Esophagus squamous epithelium (tissue), 5 donors: ENCODE data around the gene METTL14. TPM values are rescaled to one million over a fixed set of nuclear protein-coding genes. Genes with fewer than 3 reads are reported as not detected.

ENCODE experiments used
- DNase-seq: peaks from one replicate; lab custom pipeline; 2025; lab: John Stamatoyannopoulos, UW
- H3K27ac ChIP-seq, 4 donors: fragments of 200-600 bp; sonication (generic); one replicate each; pipeline ENCODE4 v1.5.1; 2016 to 2019; ENCODE audit warnings: mild to moderate bottlenecking in 1 of 4
- H3K27me3 ChIP-seq, 4 donors: fragments of 200-600 bp; sonication (generic); 1 replicate in 3 of 4; 2 replicates in 1 of 4; pipeline versions ENCODE4 v1.5.1 to v1.6.0; 2017 to 2021; ENCODE audit warnings: antibody characterized with exemption in 1 of 4
- H3K36me3 ChIP-seq, 3 donors: fragments of 200-600 bp; sonication (generic); one replicate each; pipeline ENCODE4 v1.5.1; 2016 to 2019
- H3K4me1 ChIP-seq, 3 donors: fragments of 200-600 bp; sonication (generic); one replicate each; pipeline ENCODE4 v1.5.1; 2017 to 2019
- H3K4me3 ChIP-seq, 4 donors: fragments of 200-600 bp; sonication (generic); 1 replicate in 3 of 4; 2 replicates in 1 of 4; pipeline ENCODE4 v1.5.1; 2016 to 2019; ENCODE audit warnings: mild to moderate bottlenecking in 2 of 4, moderate library complexity in 1 of 4
- H3K9me3 ChIP-seq, 3 donors: fragments of 200-600 bp; sonication (generic); one replicate each; pipeline ENCODE4 v1.5.1; 2016 to 2019
- CTCF ChIP-seq, 6 experiments: fragments of 450-650 bp in 4 of 6; fragments of 200-600 bp in 2 of 6; sonication (generic) in 2 of 6; IDR thresholded peaks; one replicate each; pipeline ENCODE4 v1.5.1; 2016 to 2019; ENCODE audit warnings: antibody characterized with exemption in 6 of 6, mild to moderate bottlenecking in 4 of 6, moderate library complexity in 4 of 6
- POLR2A ChIP-seq, 4 donors: fragments of 450-650 bp; IDR thresholded peaks; one replicate each; pipeline ENCODE4 v1.6.1; 2017; ENCODE audit warnings: antibody characterized with exemption in 4 of 4, mild to moderate bottlenecking in 4 of 4, moderate library complexity in 3 of 4
- WGBS, 2 donors: methylation state at CpG; one replicate each; pipeline ENCODE4 v1.1.5; 2018; 5-methylcytosine and 5-hydroxymethylcytosine counted together
- intact Hi-C: fragments of 100-400 bp; cut with DNase I; formaldehyde crosslinking; loops from one replicate; pipeline ENCODE4 v1.15.0; 2022
- total RNA-seq, 4 donors: library from RNA; depleted of rRNA; stranded (reverse); fragments of >200 nt; gene quantifications; one replicate each; pipeline ENCODE4 v1.1.0, GENCODE V29; 2016
- donor health status: DM: yes; HTN: yes; CAD: no.

Gene METTL14
- total RNA-seq, 4 donors from 2014 or later = 30.9 to 42.0 (median 32.0) TPM

GRCh38 chr4:118723369-118723768 lies 38.2 kb downstream of the METTL14 start:
- no peak for DNase-seq
- H3K9me3 ChIP-seq = no peaks in the 10 kb centered on the region
- TF ChIP-seq CTCF (IDR thresholded peaks at IDR 0.05) (no peak), POLR2A (IDR thresholded peaks at IDR 0.05) (no peak)
- no peaks in the 10 kb centered on the region for H3K27me3 ChIP-seq
- H3K27ac ChIP-seq = no peak overlapping the region
- no peak overlapping the region for H3K4me3 ChIP-seq
- 88 to 95% methylated on average over 3 of the region's 3 CpGs for WGBS, 2 donors
- intact Hi-C loops = no loop called here
- H3K4me1 ChIP-seq = no peaks in the 10 kb centered on the region
- H3K36me3 ChIP-seq = peaks cover 0 to 67% (median 3%) of the 10 kb centered on the region in 3 donors

- WGBS, 2 donors = 25 to 56% methylated on average over 1 of the region's 1 CpG
- intact Hi-C loops = no loop called here
- H3K4me1 ChIP-seq = no peaks in the 10 kb centered on the region
- no peak for TF ChIP-seq CTCF (IDR thresholded peaks at IDR 0.05)
- H3K27me3 ChIP-seq = no peaks in the 10 kb centered on the region
- no peak overlapping the region for H3K4me3 ChIP-seq
- H3K27ac ChIP-seq = no peak overlapping the region
- H3K9me3 ChIP-seq = no peaks in the 10 kb centered on the region
- no peak for DNase-seq
- peaks cover 0 to 92% (median 3%) of the 10 kb centered on the region in 3 donors for H3K36me3 ChIP-seq
Measured at GRCh38 chr4:118727360-118727759, 42.2 kb downstream of the METTL14 start.

GRCh38 chr4:118729287-118730286 lies 44.4 kb downstream of the METTL14 start:
- Histone ChIP-seq H3K9me3 (no peaks in the 10 kb centered on the region), H3K36me3 (peaks cover 0 to 92% (median 3%) of the 10 kb centered on the region in 3 donors), H3K27me3 (no peaks in the 10 kb centered on the region), H3K4me3 (no peak overlapping the region), H3K27ac (no peak overlapping the region), H3K4me1 (no peaks in the 10 kb centered on the region)
- DNase-seq = no peak
- WGBS, 2 donors = 90 to 91% methylated on average over 6 of the region's 6 CpGs
- TF ChIP-seq POLR2A (IDR thresholded peaks at IDR 0.05) = no peak
- TF ChIP-seq CTCF (IDR thresholded peaks at IDR 0.05) = no peak
- intact Hi-C loops = no loop called here

- intact Hi-C loops = no loop called here
- no peak overlapping the region for H3K27ac ChIP-seq
- no peaks in the 10 kb centered on the region for H3K9me3 ChIP-seq
- H3K4me3 ChIP-seq = no peak overlapping the region
- no peaks in the 10 kb centered on the region for H3K27me3 ChIP-seq
- TF ChIP-seq CTCF (IDR thresholded peaks at IDR 0.05) = no peak
- TF ChIP-seq POLR2A (IDR thresholded peaks at IDR 0.05) = no peak
- peaks cover 0 to 91% (median 0%) of the 10 kb centered on the region in 3 donors for H3K36me3 ChIP-seq
- H3K4me1 ChIP-seq = no peaks in the 10 kb centered on the region
- DNase-seq = no peak
Measured at GRCh38 chr4:118730683-118731082, 45.5 kb downstream of the METTL14 start.

- WGBS, 2 donors = 56 to 75% methylated on average over 2 to 3 of the region's 3 CpGs
- Histone ChIP-seq H3K4me1 (no peaks in the 10 kb centered on the region), H3K9me3 (no peaks in the 10 kb centered on the region), H3K4me3 (no peak overlapping the region), H3K36me3 (peaks cover 0 to 91% (median 0%) of the 10 kb centered on the region in 3 donors), H3K27me3 (no peaks in the 10 kb centered on the region), H3K27ac (no peak overlapping the region)
- DNase-seq = no peak
- TF ChIP-seq POLR2A (IDR thresholded peaks at IDR 0.05) = no peak
- no peak for TF ChIP-seq CTCF (IDR thresholded peaks at IDR 0.05)
- intact Hi-C loops = no loop called here
Measured at GRCh38 chr4:118732591-118733330, 47.6 kb downstream of the METTL14 start.
